Subcutaneous abdominal adipose tissue (tissue), 5 donors: ENCODE data around the gene RBM34.
"Not testable (repeated sequence)": the region's sequence is repeated elsewhere in the genome, so short reads cannot be mapped to it uniquely, and the experiment has no call there.

ENCODE experiments used
- H3K27ac ChIP-seq: one replicate; pipeline ENCODE4 v1.7.0; 2013; ENCODE audit warnings: low read depth, mild to moderate bottlenecking, inconsistent platforms, low read length, moderate library complexity
- H3K27me3 ChIP-seq, 5 donors: one replicate each; pipeline ENCODE4 v1.7.0; 2013; ENCODE audit warnings: low read length in 5 of 5, inconsistent platforms in 1 of 5; ENCODE audit not compliant: control insufficient read depth in 5 of 5, insufficient read depth in 4 of 5
- H3K36me3 ChIP-seq, 5 donors: one replicate each; pipeline ENCODE4 v1.7.0; 2013; ENCODE audit warnings: low read length in 5 of 5; ENCODE audit not compliant: control insufficient read depth in 5 of 5, insufficient read depth in 5 of 5
- H3K4me1 ChIP-seq, 5 donors: one replicate each; pipeline ENCODE4 v1.7.0; 2013; ENCODE audit warnings: low read length in 5 of 5, mild to moderate bottlenecking in 3 of 5, moderate library complexity in 1 of 5; ENCODE audit not compliant: control insufficient read depth in 5 of 5, insufficient read depth in 5 of 5
- H3K4me3 ChIP-seq, 5 donors: one replicate each; pipeline ENCODE4 v1.7.0; 2013; ENCODE audit warnings: low read length in 5 of 5, low read depth in 1 of 5
- H3K9ac ChIP-seq, 5 donors: one replicate each; pipeline ENCODE4 v1.7.0; 2013; ENCODE audit warnings: low read length in 5 of 5, mild to moderate bottlenecking in 4 of 5, moderate library complexity in 3 of 5
- H3K9me3 ChIP-seq, 5 donors: one replicate each; pipeline ENCODE4 v1.7.0; 2013; ENCODE audit warnings: low read length in 5 of 5; ENCODE audit not compliant: control insufficient read depth in 5 of 5
- donor health status: healthy.
- donor health status: healthy.
- donor health status: healthy.
- donor health status: healthy.
- donor health status: healthy.

RBM34 gene

GRCh38 chr1:235106457-235106856 is 54.6 kb downstream of the RBM34 start:
- Histone ChIP-seq H3K4me3 (no peak overlapping the region), H3K36me3 (peaks cover 10 to 41% (median 30%) of the 10 kb centered on the region in 5 donors), H3K9me3 (no peaks in the 10 kb centered on the region), H3K27me3 (no peaks in the 10 kb centered on the region), H3K9ac (no peak overlapping the region), H3K4me1 (peaks cover 0 to 16% (median 7%) of the 10 kb centered on the region in 5 donors), H3K27ac (no peak overlapping the region)

GRCh38 chr1:235105051-235106043 is 55.7 kb downstream of the RBM34 start:
- peaks cover 4 to 32% (median 28%) of the 10 kb centered on the region in 5 donors for H3K36me3 ChIP-seq
- H3K27ac ChIP-seq = no peak overlapping the region
- no peak overlapping the region for H3K9ac ChIP-seq
- H3K9me3 ChIP-seq = no peaks in the 10 kb centered on the region
- H3K4me3 ChIP-seq = no peak overlapping the region
- H3K4me1 ChIP-seq = peaks cover 0 to 21% (median 10%) of the 10 kb centered on the region in 5 donors
- H3K27me3 ChIP-seq = no peaks in the 10 kb centered on the region

- H3K4me3 ChIP-seq = no peak overlapping the region
- peaks cover 0 to 25% (median 14%) of the 10 kb centered on the region in 5 donors for H3K4me1 ChIP-seq
- H3K27me3 ChIP-seq = no peaks in the 10 kb centered on the region
- H3K27ac ChIP-seq = no peak overlapping the region
- no peaks in the 10 kb centered on the region for H3K9me3 ChIP-seq
- H3K36me3 ChIP-seq = peaks cover 0 to 9% (median 7%) of the 10 kb centered on the region in 5 donors
- no peak overlapping the region for H3K9ac ChIP-seq
Observed at GRCh38 chr1:235102993-235103411, 58.0 kb downstream of the RBM34 start.

- H3K9me3 ChIP-seq = no peaks in the 10 kb centered on the region
- peaks cover 0 to 2% (median under 1%) of the 10 kb centered on the region in 5 donors for H3K36me3 ChIP-seq
- H3K4me1 ChIP-seq = peaks cover 0 to 25% (median 14%) of the 10 kb centered on the region in 5 donors
- no peaks in the 10 kb centered on the region for H3K27me3 ChIP-seq
- H3K27ac ChIP-seq = no peak overlapping the region
- H3K4me3 ChIP-seq = no peak overlapping the region
- H3K9ac ChIP-seq = no peak overlapping the region
Observed at GRCh38 chr1:235102259-235102582, 58.8 kb downstream of the RBM34 start.

GRCh38 chr1:235101558-235102258 is 59.3 kb downstream of the RBM34 start:
- Histone ChIP-seq H3K36me3 (no peaks in the 10 kb centered on the region), H3K4me3 (no peak overlapping the region), H3K9me3 (no peaks in the 10 kb centered on the region), H3K4me1 (peaks cover 0 to 25% (median 14%) of the 10 kb centered on the region in 5 donors), H3K27me3 (no peaks in the 10 kb centered on the region), H3K27ac (no peak overlapping the region), H3K9ac (no peak overlapping the region)

- H3K27ac ChIP-seq = no peak overlapping the region
- no peak overlapping the region for H3K4me3 ChIP-seq
Observed at GRCh38 chr1:235100194-235100772, 60.8 kb downstream of the RBM34 start.

GRCh38 chr1:235098991-235099390 is 62.1 kb downstream of the RBM34 start:
- Histone ChIP-seq H3K4me3 (no peak overlapping the region), H3K9ac (no peak overlapping the region), H3K4me1 (peaks cover 0 to 16% (median 6%) of the 10 kb centered on the region in 5 donors), H3K27me3 (no peaks in the 10 kb centered on the region), H3K36me3 (no peaks in the 10 kb centered on the region), H3K9me3 (no peaks in the 10 kb centered on the region), H3K27ac (no peak overlapping the region)

More at GRCh38 chr1:235100194-235100772, 60.8 kb downstream of the RBM34 start:
- no peaks in the 10 kb centered on the region for H3K36me3 ChIP-seq
- no peaks in the 10 kb centered on the region for H3K9me3 ChIP-seq
- peaks cover 0 to 25% (median 14%) of the 10 kb centered on the region in 5 donors for H3K4me1 ChIP-seq
- no peaks in the 10 kb centered on the region for H3K27me3 ChIP-seq
- no peak overlapping the region for H3K9ac ChIP-seq

- Histone ChIP-seq H3K4me3 (no peak overlapping the region), H3K27me3 (no peaks in the 10 kb centered on the region), H3K36me3 (no peaks in the 10 kb centered on the region), H3K27ac (no peak overlapping the region), H3K4me1 (peaks cover 2 to 19% (median 6%) of the 10 kb centered on the region in 5 donors), H3K9ac (no peak overlapping the region), H3K9me3 (no peaks in the 10 kb centered on the region)
Observed at GRCh38 chr1:235098547-235098946, 62.5 kb downstream of the RBM34 start.

GRCh38 chr1:235097501-235097900 is 63.5 kb downstream of the RBM34 start:
- H3K4me3 ChIP-seq = not testable (repeated sequence)

More at GRCh38 chr1:235097501-235097900, 63.5 kb downstream of the RBM34 start:
- not testable (repeated sequence) for H3K27me3 ChIP-seq, H3K27ac ChIP-seq, H3K9me3 ChIP-seq, H3K36me3 ChIP-seq, H3K9ac ChIP-seq
- peaks cover 4 to 26% (median 14%) of the 10 kb centered on the region in 5 donors for H3K4me1 ChIP-seq
